Activated CD8-positive, alpha-beta memory T cell treated with anti-CD3 and anti-CD28 coated beads for 36 hours (primary cell): ENCODE measurements around the gene KCNH8. TPM values are rescaled to one million over a fixed set of nuclear protein-coding genes. Genes with fewer than 3 reads are reported as not detected.
"Not testable (repeated sequence)": the region's sequence is repeated elsewhere in the genome, so short reads cannot be mapped to it uniquely, and the experiment has no call there.

ENCODE experiments used
- CTCF ChIA-PET: fragments of 350-600 bp; sonication (Branson Sonifier 250); formaldehyde crosslinking; loops from one replicate; lab custom pipeline; 2021; ENCODE audit warnings: antibody characterized with exemption; lab: Charles Lee
- POLR2A ChIA-PET: fragments of 350-600 bp; sonication (Branson Sonifier 250); formaldehyde crosslinking; loops from one replicate; lab custom pipeline; 2021; ENCODE audit warnings: antibody characterized with exemption; lab: Charles Lee
- total RNA-seq, 2 experiments: library from RNA; stranded (reverse); gene quantifications; one replicate each; pipeline ENCODE4 v1.2.3, GENCODE V29; 2021

The KCNH8 gene
- not detected for total RNA-seq

- ChIA-PET POLR2A (no interaction called here), CTCF (no interaction called here)
Measured at GRCh38 chr3:19147905-19148767, at the start of gene KCNH8. Gene KCNH8, plus strand, starts transcription at chr3:19148510. Its CDS starts 210 bp downstream, at chr3:19148720.

DNA sequence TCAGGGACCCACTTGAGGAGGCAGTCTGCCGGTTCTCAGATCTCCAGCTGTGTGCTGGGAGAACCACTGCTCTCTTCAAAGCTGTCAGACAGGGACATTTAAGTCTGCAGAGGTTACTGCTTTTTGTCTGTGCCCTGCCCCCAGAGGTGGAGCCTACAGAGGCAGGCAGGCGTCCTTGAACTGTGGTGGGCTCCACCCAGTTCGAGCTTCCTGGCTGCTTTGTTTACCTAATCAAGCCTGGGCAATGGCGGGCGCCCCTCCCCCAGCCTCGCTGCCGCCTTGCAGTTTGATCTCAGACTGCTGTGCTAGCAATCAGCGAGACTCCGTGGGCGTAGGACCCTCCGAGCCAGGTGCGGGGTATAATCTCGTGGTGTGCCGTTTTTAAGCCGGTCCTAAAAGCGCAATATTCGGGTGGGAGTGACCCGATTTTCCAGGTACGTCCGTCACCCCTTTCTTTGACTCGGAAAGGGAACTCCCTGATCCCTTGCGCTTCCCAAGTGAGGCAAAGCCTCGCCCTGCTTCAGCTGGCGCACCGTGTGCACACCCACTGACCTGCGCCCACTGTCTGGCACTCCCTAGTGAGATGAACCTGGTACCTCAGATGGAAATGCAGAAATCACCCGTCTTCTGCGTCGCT, 45.5 kb upstream of the KCNH8 start:
- CTCF ChIA-PET, POLR2A ChIA-PET: not testable (repeated sequence)

DNA sequence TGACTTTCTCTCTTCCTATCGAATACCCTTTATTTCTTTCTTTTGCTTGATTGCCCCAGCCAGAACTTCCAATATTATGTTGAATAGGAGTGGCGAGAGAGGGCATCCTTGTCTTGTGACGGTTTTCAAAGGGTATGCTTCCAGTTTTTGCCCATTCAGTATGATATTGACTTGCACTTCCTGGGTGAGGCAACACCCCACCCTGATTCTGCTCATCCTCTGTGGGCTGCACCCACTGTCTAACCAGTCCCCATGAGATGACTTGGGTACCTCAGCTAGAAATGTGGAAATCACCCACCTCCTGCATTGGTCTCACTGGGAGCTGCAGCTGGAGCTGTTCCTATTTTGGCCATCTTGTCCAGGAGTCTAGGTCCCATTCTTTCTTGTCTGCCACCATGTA, 44.8 kb upstream of the KCNH8 start:
- ChIA-PET POLR2A (no interaction called here), CTCF (no interaction called here)

DNA sequence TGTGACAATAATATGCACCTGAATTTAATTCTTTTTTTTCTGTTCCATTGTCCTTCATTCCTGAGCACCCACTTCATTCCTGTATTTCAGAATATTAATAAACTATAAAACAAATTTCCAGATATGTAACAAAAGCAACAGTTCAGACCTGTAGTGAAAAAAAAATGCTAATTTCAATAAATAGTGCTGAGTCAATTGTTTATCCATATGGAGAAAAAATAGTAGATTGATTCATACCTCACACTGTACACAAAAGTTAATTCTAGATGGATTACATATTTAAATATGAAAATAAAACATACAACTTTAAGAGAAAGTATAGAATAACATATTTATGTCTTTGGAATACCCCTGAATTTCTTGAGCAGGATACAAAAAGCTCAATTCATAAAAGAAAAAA, 43.9 kb upstream of the KCNH8 start:
- ChIA-PET CTCF (no interaction called here), POLR2A (no interaction called here)

DNA sequence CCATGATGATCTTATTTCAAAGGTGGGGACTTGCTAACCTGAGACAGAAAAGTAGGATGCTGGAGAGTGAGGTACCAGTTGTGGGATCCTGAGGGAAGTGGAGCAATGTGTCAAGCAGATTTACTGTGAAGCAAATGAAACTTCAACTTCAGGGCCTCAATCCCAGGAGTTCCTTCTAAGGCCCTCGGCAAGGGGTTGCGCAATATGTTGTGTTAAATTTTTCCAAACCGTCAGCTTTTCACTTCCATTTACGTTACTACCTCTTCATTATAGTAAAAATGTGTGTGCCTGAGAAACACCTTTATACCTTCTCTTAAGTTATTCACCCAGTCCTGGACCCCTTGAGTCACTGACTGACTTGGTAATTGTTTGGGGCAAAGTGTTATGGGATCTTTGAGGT, 42.5 kb upstream of the KCNH8 start:
- ChIA-PET CTCF (no interaction called here), POLR2A (no interaction called here)

DNA sequence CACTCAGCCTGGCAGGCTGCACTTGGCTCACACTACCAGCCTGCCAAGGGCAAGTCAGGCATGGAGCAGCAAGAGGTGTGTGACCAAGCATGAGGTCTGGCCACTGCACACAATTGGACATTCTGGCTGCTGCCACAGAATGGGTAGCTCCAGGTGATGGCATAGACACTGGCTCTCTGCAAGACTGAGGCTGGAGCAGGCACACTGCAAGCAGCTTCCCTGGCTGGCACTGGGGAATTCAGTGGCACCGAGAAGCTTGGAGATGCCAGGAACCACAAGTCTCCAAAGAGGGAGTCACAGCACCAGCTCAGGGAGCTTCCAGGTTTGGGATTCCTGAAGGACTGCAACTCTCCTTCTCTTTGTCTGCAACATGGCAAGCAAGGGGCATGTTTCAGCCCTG, 42.0 kb upstream of the KCNH8 start:
- ChIA-PET POLR2A (no interaction called here), CTCF (no interaction called here)

DNA sequence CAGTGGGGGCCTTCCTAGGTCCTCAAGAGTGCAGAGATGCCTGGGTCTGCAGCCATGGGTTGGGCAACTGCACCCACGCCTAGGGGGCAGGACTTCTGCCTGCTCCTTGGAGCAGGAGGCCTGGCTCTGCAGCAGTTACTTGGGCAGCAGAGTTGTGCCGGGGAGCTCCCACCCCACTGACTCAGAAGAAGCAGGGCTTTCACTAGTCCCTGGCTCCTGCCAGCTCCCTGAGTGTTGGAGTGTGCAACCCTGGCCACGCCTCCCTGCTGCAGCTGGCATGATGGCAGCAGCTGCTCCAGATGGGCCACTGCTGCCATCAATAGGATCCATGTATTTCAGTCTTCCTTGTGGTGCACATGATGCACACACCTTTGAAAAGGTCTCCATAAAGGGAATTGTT, 40.6 kb upstream of the KCNH8 start:
- CTCF ChIA-PET = no interaction called here
- POLR2A ChIA-PET = no interaction called here

DNA sequence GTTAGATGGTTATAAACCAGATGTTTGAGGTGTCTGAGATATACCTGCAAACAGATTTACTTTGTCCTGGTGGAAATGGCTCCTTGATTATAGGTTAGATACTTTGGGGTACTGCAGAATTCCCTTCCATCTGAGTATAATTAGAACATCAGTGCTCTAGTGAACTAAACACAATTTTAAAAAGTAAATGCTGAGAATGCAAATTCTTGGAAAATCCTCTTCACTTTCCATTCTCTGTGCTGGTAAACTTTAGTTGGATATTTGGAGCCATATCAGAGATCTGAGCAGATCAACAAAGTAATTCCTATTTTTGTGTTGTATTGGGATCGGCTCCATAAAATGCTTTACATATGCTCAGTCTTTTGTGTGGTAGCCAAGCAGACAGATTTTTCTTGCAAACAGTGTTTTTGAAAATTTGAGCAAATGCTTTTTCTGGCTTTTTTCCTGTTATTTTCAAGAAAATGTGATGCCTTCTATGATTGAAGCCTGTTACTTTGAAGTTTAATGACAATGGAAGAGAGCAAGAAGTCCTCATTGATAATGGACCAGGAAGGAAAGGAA, 37.9 kb upstream of the KCNH8 start:
- CTCF ChIA-PET = no interaction called here
- POLR2A ChIA-PET = no interaction called here

- POLR2A ChIA-PET = no interaction called here
- CTCF ChIA-PET = no interaction called here
Measured at GRCh38 chr3:19114461-19114860, 33.8 kb upstream of the KCNH8 start.

DNA sequence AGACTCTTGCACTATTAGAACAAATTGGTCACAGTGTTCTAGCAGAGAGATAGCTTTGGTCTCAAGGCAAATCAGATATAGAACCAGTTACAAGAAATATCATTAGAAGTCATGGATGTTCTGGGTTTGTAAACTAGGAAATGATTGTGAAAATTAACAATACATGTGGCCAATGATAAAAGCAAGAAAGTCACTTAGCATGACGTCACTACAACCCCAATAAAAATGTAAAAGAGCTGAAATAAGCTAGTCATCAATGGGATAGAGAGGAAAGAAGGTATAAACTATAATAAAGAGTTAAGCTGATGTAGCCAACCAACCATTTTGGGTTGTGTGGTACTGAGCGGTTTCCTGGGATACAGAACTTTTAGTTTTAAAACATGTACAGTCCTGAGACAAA, 32.1 kb upstream of the KCNH8 start:
- ChIA-PET CTCF (no interaction called here), POLR2A (no interaction called here)

DNA sequence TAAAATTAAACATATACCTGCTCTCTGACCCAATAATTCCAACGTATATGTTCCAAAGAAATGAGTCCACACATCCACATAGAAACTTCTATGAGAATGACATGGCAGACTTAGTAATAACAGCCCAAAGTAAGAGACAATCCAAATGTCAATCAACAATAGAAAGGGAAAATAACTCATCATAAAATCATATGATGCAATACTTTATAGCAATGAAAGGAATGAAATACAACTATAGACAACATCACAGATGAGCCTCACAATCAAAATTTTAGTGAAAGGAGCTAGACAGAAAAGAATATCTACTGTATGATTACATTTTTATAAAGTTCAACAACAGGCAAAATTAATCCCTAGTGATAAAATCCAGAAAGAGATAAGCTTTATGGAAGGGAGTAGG, 23.6 kb upstream of the KCNH8 start:
- POLR2A ChIA-PET = no interaction called here
- CTCF ChIA-PET = no interaction called here

- CTCF ChIA-PET = no interaction called here
- POLR2A ChIA-PET = no interaction called here
Measured at GRCh38 chr3:19139863-19140262, 8.4 kb upstream of the KCNH8 start.

DNA sequence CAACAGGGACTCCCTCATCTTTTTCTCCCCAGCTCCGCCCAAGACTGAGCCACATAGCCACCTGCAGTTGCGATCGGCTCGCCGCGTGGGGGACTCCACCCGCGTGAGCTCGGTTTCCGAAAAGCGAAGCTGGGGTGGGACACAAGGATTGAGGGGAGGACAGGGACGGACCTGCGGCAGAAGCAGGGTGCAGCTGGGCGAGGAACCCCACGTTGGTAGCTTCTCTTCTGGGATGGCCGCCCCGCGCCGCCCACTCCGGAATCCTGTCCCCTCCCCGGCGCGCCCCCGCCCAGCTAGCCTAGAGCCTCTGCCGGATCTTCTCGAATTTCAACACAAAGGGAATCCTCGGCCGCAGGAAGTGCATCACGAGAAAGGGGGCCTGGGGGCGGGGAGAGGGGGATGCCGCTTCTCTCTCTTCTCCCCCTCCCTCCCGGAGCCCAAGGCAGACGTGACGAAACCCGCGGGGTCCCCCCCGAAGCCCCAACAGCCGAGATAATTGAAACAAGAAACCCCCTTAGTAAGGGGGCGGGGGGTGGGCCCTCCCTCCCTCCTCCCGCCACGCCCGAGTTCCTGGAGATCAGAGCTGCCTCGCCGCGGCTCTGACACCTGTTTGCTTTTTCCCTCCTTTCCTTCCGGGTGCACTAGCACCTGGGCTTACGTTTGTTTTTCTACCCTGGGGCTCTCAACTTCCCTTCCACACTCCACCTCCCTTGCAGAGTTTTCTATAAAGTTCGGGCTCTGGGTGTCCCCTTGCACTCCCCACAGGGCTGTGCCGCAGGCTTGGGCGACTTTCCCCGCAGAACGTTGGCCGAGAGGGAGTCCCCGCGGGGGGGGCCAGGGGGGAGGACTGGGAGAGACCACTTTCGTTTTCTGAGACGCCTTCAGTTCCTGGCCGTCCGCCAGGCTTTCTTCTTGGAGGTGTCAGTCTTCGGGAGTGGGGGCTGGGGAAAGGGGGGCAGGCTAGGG, 1.3 kb upstream of the KCNH8 start:
- CTCF ChIA-PET = interaction anchor here (0.6 kb wide), 1 partner anchor 306 kb away, joined by 3 read pairs; no protein-coding TSS in a partner anchor
- POLR2A ChIA-PET = interaction anchor here (0.6 kb wide), 1 partner anchor 155 kb away, joined by 3 read pairs; no protein-coding TSS in a partner anchor

- CTCF ChIA-PET = no interaction called here
- POLR2A ChIA-PET = no interaction called here
Measured at GRCh38 chr3:19148768-19149091, 420 bp downstream of the KCNH8 start.

GRCh38 chr3:19149368-19149767, 1.1 kb downstream of the KCNH8 start:
- ChIA-PET POLR2A (no interaction called here), CTCF (no interaction called here)

DNA sequence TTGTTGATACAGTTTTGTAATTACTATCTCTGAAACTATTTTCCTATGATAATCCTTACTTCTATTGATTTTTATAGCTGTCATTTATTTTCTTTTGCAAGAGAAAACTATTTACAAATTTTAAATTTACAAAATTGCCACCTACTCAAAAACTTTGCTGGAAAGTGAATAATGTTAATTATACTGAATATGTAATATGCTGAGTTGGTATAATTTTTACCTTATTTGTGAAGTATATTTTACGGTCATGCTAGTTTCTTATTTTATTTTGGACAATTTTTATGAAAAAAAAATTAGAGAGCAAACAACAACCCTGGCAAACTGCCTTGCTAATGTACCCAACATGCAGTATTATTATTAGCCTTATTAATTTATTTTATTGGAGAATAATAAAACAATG, 2.9 kb downstream of the KCNH8 start:
- POLR2A ChIA-PET = no interaction called here
- CTCF ChIA-PET = no interaction called here

DNA sequence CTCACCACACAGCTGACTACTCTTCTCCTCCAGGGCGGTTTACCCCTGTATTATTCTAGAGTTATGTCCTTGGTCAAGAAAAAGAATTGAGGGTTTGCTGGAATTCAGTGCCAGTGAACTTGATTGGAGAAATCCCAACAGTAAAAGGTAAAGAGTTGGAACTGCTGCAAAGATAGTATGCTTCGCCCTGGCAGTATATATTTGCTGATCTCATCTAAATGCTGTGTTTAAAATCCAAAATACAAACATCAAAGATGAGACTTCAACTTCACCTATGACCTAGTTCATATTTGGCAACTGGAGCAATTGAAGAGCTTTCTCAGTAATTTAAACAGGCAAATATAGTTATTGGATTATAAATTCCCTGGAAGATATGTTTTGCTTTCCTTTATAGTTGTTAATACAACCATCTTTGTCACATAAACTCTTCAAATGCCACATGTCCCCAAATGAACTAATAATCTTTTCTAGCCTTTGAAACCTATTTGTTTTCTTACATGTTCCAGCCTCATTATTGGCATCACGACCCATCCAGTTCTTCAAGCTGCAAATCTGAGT, 6.5 kb downstream of the KCNH8 start:
- ChIA-PET POLR2A (no interaction called here), CTCF (no interaction called here)

DNA sequence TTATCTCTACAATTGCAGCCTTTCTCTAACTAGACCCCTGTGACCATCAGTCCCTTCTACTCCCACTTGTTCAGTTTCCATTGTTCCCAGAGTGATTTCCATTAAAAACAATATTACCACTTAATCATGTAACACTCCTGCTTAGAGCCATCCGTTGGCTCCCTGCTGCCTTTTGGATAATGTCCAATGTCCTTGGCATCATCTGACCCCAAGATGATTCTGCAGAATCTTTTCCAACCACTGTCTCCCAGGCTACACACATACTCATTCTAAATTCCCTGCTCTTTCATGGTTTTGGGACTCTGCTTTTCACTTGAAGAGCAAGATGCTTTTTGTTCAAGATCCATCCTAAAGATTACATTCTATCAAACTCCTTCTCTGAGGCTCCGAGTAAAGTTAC, 7.1 kb downstream of the KCNH8 start:
- CTCF ChIA-PET = no interaction called here
- POLR2A ChIA-PET = no interaction called here

DNA sequence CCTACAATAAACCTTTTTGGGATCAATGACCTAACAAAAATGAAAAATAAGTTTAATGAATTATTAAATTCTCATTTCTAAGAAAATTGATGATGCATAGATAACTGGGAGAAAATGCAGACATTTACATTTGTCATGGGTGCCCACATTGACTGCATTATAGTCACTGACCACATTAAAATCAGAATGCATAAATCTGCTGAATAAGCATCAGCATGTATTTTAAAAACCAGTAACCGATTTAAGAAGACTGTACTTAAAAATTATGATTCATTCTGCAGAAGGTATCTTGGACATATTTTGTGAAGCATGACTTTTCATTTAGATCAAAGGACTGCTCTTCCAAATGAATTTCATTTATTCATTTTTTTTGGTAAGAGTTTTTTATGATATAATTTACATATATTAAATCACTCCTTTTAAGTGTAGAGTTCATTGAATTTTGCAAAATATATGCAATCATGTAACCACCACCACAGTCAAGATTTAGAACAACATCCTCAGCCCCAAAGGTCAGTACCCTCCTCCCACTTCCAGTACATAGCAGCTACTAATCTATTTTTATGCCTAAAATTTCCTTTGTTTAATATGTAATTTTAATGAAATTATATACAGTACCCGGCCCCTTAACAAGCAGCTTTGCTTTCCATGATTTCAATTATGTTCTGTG, 11.8 kb downstream of the KCNH8 start:
- ChIA-PET POLR2A (no interaction called here), CTCF (no interaction called here)
